ENCODE measurements around the gene MYO18A.

Gene MYO18A

GRCh38 chr17:29032857-29033197, 147.4 kb downstream of the MYO18A start:
- no peak for DNase-seq (ENCODE audit: low read depth)

- DNase-seq (ENCODE audit: low read depth), result no peak
These were observed 148.0 kb downstream of the MYO18A start for GRCh38 chr17:29032013-29032856.

GRCh38 chr17:29031488-29031887, 148.7 kb downstream of the MYO18A start:
- DNase-seq (ENCODE audit: low read depth), result no peak

- DNase-seq (ENCODE audit: low read depth), result no peak
These were observed 155.8 kb downstream of the MYO18A start for GRCh38 chr17:29024316-29024952.

- no peak for DNase-seq (ENCODE audit: low read depth)
These were observed 158.1 kb downstream of the MYO18A start for GRCh38 chr17:29022074-29022473.

- no peak for DNase-seq (ENCODE audit: low read depth)
These were observed 159.0 kb downstream of the MYO18A start for GRCh38 chr17:29021226-29021625.

Data from activated T-helper 1 cell treated with Interleukin-2 at 50 U/mL for 16 hours (primary cell).